Progenitor cell of endocrine pancreas (in vitro differentiated cells): ENCODE results near the gene KRTAP5-5. TPM values are rescaled to one million over a fixed set of nuclear protein-coding genes. Genes with fewer than 3 reads are reported as not detected.

ENCODE experiments used
- DNase-seq: peaks from one replicate; pipeline ENCODE4 v3.0.0; 2021; ENCODE audit warnings: low spot score; ENCODE audit not compliant: unreplicated experiment
- H3K27ac Mint-ChIP-seq: 2 replicates; pipeline ENCODE4 v1.8.0; 2021; ENCODE audit warnings: mild to moderate bottlenecking, moderate library complexity, mixed read lengths
- H3K27me3 Mint-ChIP-seq: 2 replicates; pipeline ENCODE4 v1.8.0; 2021; ENCODE audit warnings: mixed read lengths
- H3K36me3 Mint-ChIP-seq: 2 replicates; pipeline ENCODE4 v1.8.0; 2022; ENCODE audit warnings: mixed read lengths; ENCODE audit not compliant: insufficient read depth
- H3K4me1 Mint-ChIP-seq: 2 replicates; pipeline ENCODE4 v1.8.0; 2021; ENCODE audit warnings: low read depth, mixed read lengths
- H3K4me3 Mint-ChIP-seq: 2 replicates; pipeline ENCODE4 v1.8.0; 2021; ENCODE audit warnings: low read depth, mild to moderate bottlenecking, moderate library complexity, mixed read lengths
- H3K9me3 Mint-ChIP-seq: 2 replicates; pipeline ENCODE4 v1.8.0; 2021; ENCODE audit warnings: low read depth, mixed read lengths
- total RNA-seq: library from RNA; stranded (reverse); gene quantifications from 2 replicates; pipeline ENCODE4 v1.2.1, GENCODE V29; 2021
- TF ChIP-seq, protein P1 (sequence below): fragments of 200-600 bp; sonication (generic); IDR thresholded peaks from one replicate; pipeline ENCODE4 v1.5.0; 2021; ENCODE audit warnings: antibody characterized with exemption, mild to moderate bottlenecking; ENCODE audit not compliant: unreplicated experiment

KRTAP5-5 gene
- total RNA-seq, 1 donor from 2014 or later, result not detected

DNA sequence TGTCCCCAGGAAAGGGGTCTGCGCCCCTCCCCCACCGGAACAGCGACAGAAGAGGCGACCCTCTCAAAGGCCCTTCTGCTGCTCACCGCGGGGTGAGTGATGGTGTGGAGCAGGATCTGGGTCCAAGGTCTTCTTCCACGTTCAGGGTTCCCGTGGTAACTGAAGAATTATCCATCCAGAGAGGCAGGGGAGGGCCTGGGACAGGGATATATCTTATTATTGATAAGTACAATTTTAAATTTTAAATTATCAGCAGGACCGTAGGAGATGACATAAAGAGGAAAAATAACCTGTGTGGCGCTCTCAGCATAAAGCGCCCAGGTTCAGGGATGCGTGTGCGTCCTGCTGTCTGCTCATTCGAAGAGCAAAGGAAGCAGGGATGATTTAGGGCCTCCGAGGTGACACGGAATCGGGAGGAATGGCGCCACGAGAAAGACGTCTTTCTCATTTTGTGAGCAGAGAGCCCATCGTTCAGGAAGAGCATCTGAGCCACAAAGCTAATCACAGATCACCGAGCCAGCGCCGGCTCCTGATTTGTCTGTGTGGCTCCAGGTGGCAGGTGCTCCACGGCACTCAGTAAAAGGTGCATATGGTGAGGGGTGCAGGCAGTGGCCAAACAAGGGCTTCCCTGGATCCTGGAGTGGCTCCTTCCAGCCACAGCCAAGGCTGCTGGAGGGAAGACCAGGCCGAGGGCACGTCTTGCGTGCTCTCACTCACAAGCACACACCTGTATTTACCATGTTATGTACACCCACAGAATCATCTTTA is 19.3 kb downstream of the KRTAP5-5 start:
- TF ChIP-seq, protein P1, sequence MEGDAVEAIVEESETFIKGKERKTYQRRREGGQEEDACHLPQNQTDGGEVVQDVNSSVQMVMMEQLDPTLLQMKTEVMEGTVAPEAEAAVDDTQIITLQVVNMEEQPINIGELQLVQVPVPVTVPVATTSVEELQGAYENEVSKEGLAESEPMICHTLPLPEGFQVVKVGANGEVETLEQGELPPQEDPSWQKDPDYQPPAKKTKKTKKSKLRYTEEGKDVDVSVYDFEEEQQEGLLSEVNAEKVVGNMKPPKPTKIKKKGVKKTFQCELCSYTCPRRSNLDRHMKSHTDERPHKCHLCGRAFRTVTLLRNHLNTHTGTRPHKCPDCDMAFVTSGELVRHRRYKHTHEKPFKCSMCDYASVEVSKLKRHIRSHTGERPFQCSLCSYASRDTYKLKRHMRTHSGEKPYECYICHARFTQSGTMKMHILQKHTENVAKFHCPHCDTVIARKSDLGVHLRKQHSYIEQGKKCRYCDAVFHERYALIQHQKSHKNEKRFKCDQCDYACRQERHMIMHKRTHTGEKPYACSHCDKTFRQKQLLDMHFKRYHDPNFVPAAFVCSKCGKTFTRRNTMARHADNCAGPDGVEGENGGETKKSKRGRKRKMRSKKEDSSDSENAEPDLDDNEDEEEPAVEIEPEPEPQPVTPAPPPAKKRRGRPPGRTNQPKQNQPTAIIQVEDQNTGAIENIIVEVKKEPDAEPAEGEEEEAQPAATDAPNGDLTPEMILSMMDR, result no peak
- peaks cover 26% of the 10 kb centered on the region for H3K27me3 Mint-ChIP-seq
- no peaks in the 10 kb centered on the region for H3K36me3 Mint-ChIP-seq
- no peak overlapping the region for H3K27ac Mint-ChIP-seq
- H3K9me3 Mint-ChIP-seq, result no peaks in the 10 kb centered on the region
- no peaks in the 10 kb centered on the region for H3K4me1 Mint-ChIP-seq
- H3K4me3 Mint-ChIP-seq, result no peak overlapping the region
- DNase-seq, result no peak

- H3K9me3 Mint-ChIP-seq, result no peaks in the 10 kb centered on the region
- no peak overlapping the region for H3K27ac Mint-ChIP-seq
- H3K4me3 Mint-ChIP-seq, result no peak overlapping the region
- H3K36me3 Mint-ChIP-seq, result no peaks in the 10 kb centered on the region
- TF ChIP-seq, protein P1, result no peak
- H3K4me1 Mint-ChIP-seq, result peaks cover 10% of the 10 kb centered on the region
- peaks cover 21% of the 10 kb centered on the region for H3K27me3 Mint-ChIP-seq
- DNase-seq, result no peak
Measured at GRCh38 chr11:1650034-1650917, 20.7 kb downstream of the KRTAP5-5 start.

- DNase-seq, result no peak
- H3K9me3 Mint-ChIP-seq, result no peaks in the 10 kb centered on the region
- no peaks in the 10 kb centered on the region for H3K36me3 Mint-ChIP-seq
- peaks cover 10% of the 10 kb centered on the region for H3K4me1 Mint-ChIP-seq
- no peak overlapping the region for H3K27ac Mint-ChIP-seq
- TF ChIP-seq, protein P1, result no peak
- peaks cover 18% of the 10 kb centered on the region for H3K27me3 Mint-ChIP-seq
- H3K4me3 Mint-ChIP-seq, result no peak overlapping the region
Measured at GRCh38 chr11:1650918-1651262, 21.3 kb downstream of the KRTAP5-5 start.

GRCh38 chr11:1651411-1651980 is 21.9 kb downstream of the KRTAP5-5 start:
- no peak overlapping the region for H3K4me3 Mint-ChIP-seq
- TF ChIP-seq, protein P1, result no peak
- H3K9me3 Mint-ChIP-seq, result no peaks in the 10 kb centered on the region
- H3K27ac Mint-ChIP-seq, result no peak overlapping the region
- no peak for DNase-seq
- no peaks in the 10 kb centered on the region for H3K36me3 Mint-ChIP-seq
- H3K4me1 Mint-ChIP-seq, result peaks cover 10% of the 10 kb centered on the region
- H3K27me3 Mint-ChIP-seq, result peaks cover 16% of the 10 kb centered on the region

DNA sequence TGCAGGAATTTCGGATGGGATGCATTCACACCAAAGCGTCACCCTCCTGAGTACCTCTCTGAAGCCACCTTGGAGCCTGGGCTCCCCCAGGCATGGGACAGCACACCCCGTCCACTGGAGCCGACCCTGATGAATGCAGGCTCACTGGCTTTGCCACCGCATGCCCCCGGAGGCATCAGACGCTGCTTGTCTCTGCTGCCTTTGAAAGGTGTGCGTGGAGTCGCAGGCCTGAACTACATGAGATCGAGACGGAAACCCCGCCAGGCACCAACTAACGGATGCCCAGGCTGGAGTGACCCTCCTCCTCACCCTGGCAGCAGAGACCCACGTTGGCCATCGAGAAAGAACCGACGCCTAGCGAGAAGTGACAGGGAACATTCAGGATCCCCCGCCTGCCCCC is 22.5 kb downstream of the KRTAP5-5 start:
- Mint-ChIP-seq H3K9me3 (no peaks in the 10 kb centered on the region), H3K36me3 (no peaks in the 10 kb centered on the region), H3K27me3 (peaks cover 15% of the 10 kb centered on the region), H3K27ac (no peak overlapping the region), H3K4me3 (no peak overlapping the region), H3K4me1 (peaks cover 10% of the 10 kb centered on the region)
- TF ChIP-seq, protein P1, result no peak
- no peak for DNase-seq
